Ascending aorta (tissue), 2 donors: Measurements from ENCODE around the gene PLS3. TPM values are rescaled to one million over a fixed set of nuclear protein-coding genes. Genes with fewer than 3 reads are reported as not detected.
"Not testable (repeated sequence)": the region's sequence is repeated elsewhere in the genome, so short reads cannot be mapped to it uniquely, and the experiment has no call there.

Source experiments
- DNase-seq, 2 donors: peaks; one replicate each; pipeline ENCODE4 v3.0.0-alpha.2; 2019; ENCODE audit warnings: low spot score in 2 of 2
- H3K27ac ChIP-seq, 2 donors: fragments of 200-600 bp; sonication (generic); one replicate each; pipeline ENCODE4 v1.5.1; 2016 to 2017; ENCODE audit warnings: mild to moderate bottlenecking in 1 of 2
- H3K27me3 ChIP-seq: fragments of 200-600 bp; sonication (generic); one replicate; pipeline ENCODE4 v1.5.1; 2017
- H3K36me3 ChIP-seq, 2 donors: fragments of 200-600 bp; sonication (generic); one replicate each; pipeline ENCODE4 v1.5.1; 2016
- H3K4me1 ChIP-seq, 2 donors: fragments of 200-600 bp; sonication (generic); one replicate each; pipeline ENCODE4 v1.5.1; 2016 to 2017; ENCODE audit warnings: mild to moderate bottlenecking in 1 of 2
- H3K4me3 ChIP-seq, 2 donors: fragments of 200-600 bp; sonication (generic); one replicate each; pipeline ENCODE4 v1.5.1; 2016 to 2017; ENCODE audit warnings: mild to moderate bottlenecking in 1 of 2
- H3K9me3 ChIP-seq, 2 donors: fragments of 200-600 bp; sonication (generic); one replicate each; pipeline ENCODE4 v1.5.1; 2016
- intact Hi-C: fragments of 100-400 bp; cut with DNase I; formaldehyde crosslinking; loops from one replicate; pipeline ENCODE4 v1.15.1; 2023
- total RNA-seq: library from RNA; depleted of rRNA; stranded (reverse); fragments of >200 nt; gene quantifications from one replicate; pipeline ENCODE4 v1.1.0, GENCODE V29; 2016
- TF ChIP-seq, protein P1 (sequence below), 3 experiments: fragments of 200-600 bp in 2 of 3; fragments of 450-650 bp in 1 of 3; sonication (generic) in 2 of 3; IDR thresholded peaks; one replicate each; pipeline ENCODE4 v1.5.1; 2016 to 2019; ENCODE audit warnings: antibody characterized with exemption in 3 of 3, mild to moderate bottlenecking in 1 of 3, moderate library complexity in 1 of 3

PLS3 gene
- total RNA-seq, 1 donor from 2014 or later = 155 TPM

DNA sequence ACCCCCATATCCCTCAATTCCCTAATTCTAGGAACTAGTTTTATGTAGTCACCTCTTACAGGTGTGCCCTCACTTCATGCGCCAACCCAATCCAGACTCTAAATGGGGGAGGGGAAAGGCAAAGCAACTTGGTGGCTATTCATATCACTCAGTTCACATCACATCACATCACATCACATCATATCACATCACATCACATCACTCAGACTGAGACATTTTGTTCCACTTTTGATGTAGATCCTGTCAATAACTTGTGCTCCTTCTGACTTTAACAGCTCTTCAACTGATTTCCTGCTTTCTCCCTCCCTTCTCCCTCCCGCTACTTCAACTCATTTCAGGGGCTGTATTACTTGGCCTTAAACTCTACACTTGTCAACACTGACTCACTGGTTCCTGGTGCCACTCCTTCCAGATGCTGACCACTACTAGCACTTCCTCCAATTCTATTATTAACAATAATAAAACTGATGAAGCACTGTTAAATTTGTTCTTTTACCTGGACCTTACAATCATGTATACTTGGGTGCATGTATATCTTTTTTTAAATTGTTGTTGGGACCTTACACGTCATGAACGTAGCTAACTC is 29.1 kb upstream of the PLS3 start:
- Histone ChIP-seq H3K9me3 (no peaks in the 10 kb centered on the region), H3K27ac (peak overlapping the region in 1 of 2 donors; percentile 13), H3K27me3 (no peaks in the 10 kb centered on the region), H3K4me1 (no peaks in the 10 kb centered on the region), H3K4me3 (no peak overlapping the region), H3K36me3 (no peaks in the 10 kb centered on the region)
- TF ChIP-seq, protein P1, sequence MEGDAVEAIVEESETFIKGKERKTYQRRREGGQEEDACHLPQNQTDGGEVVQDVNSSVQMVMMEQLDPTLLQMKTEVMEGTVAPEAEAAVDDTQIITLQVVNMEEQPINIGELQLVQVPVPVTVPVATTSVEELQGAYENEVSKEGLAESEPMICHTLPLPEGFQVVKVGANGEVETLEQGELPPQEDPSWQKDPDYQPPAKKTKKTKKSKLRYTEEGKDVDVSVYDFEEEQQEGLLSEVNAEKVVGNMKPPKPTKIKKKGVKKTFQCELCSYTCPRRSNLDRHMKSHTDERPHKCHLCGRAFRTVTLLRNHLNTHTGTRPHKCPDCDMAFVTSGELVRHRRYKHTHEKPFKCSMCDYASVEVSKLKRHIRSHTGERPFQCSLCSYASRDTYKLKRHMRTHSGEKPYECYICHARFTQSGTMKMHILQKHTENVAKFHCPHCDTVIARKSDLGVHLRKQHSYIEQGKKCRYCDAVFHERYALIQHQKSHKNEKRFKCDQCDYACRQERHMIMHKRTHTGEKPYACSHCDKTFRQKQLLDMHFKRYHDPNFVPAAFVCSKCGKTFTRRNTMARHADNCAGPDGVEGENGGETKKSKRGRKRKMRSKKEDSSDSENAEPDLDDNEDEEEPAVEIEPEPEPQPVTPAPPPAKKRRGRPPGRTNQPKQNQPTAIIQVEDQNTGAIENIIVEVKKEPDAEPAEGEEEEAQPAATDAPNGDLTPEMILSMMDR (IDR thresholded peaks at IDR 0.05) = no peak
- DNase-seq = no peak
- intact Hi-C loops = no loop called here

DNA sequence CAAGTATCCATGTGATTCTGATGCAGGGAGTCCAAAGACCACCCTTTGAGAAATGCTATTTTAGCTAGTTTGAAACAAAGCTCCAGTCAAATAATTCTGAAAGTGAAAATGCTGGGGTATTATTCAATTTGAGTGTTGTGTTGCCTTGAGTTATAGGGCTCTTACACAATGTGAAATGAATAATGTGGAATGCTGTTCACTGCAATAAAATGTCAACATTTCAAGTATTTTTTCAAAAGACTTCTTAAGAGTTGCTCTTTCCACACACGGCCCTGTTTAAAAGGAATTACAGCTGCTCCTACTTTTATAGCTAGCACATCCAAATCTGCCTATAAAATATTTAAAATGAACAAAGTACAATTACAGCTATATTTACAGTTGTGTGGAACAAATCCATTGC is 27.5 kb upstream of the PLS3 start:
- H3K27me3 ChIP-seq = no peaks in the 10 kb centered on the region
- H3K9me3 ChIP-seq = no peaks in the 10 kb centered on the region
- intact Hi-C loops = no loop called here
- no peak for DNase-seq
- H3K36me3 ChIP-seq = no peaks in the 10 kb centered on the region
- H3K4me1 ChIP-seq = no peaks in the 10 kb centered on the region
- TF ChIP-seq, protein P1 (IDR thresholded peaks at IDR 0.05) = no peak
- H3K4me3 ChIP-seq = no peak overlapping the region
- peak overlapping the region in 1 of 2 donors; percentile 9 for H3K27ac ChIP-seq

DNA sequence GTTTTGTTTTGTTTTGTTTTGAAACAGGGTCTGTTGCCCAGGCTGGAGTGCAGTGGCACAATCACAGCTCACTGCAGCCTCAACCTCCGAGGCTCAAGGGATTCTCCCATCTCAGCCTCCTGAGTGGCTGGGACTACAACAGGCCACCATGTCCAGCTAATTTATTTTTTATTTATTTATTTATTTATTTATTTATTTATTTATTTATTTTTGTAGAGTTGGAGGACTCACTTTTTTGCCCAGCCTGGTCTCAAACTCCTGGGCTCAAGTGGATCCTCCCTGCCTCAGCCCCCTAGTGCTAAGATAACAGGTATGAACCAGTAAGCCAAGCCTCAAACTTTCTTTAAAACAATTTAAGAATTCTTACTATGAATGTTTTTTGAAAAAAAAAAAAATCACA is 26.6 kb upstream of the PLS3 start:
- Histone ChIP-seq H3K4me1 (no peaks in the 10 kb centered on the region), H3K9me3 (no peaks in the 10 kb centered on the region), H3K27me3 (no peaks in the 10 kb centered on the region), H3K4me3 (no peak overlapping the region), H3K27ac (no peak overlapping the region), H3K36me3 (no peaks in the 10 kb centered on the region)
- no peak for DNase-seq
- TF ChIP-seq, protein P1 (IDR thresholded peaks at IDR 0.05) = no peak
- intact Hi-C loops = no loop called here

DNA sequence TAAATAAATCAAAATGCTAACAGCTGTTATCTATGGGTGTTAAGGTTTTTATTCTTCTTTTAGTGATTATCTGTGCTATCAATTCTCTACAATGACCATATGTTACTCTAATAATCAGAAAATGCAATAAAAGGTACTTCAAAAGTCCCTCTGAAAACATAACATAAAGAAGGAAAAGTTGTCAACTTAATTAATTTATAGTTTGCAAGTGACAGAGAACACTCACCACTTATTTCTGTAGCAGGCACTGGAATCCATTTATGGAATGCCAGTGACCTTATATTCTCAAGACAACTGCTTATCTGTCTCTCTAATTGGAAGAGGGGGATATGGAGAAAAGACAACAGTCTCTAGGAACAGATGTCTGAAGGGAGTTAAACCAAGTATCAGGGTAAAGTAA is 25.6 kb upstream of the PLS3 start:
- intact Hi-C loops = no loop called here
- H3K27me3 ChIP-seq = no peaks in the 10 kb centered on the region
- H3K4me1 ChIP-seq = no peaks in the 10 kb centered on the region
- no peaks in the 10 kb centered on the region for H3K9me3 ChIP-seq
- no peak overlapping the region for H3K4me3 ChIP-seq
- no peak overlapping the region for H3K27ac ChIP-seq
- TF ChIP-seq, protein P1 (IDR thresholded peaks at IDR 0.05) = no peak
- no peak for DNase-seq
- H3K36me3 ChIP-seq = no peaks in the 10 kb centered on the region

DNA sequence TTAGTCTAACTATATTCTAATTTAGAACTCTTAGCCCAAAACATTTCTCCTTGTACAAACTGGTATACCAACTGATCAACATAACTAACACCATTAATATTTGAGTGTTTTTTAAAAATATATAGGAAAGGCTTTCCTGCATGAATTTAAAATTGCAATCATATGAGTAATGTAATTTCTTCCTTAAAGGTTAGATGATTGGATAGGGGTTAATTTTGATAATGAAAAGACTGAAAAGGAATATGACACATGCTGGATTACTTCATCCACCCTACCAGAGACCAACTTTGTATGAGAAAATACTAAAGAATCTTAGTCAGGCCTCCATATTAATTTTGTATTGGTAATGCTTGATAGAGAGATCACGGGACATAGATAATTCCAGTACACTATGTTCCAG is 25.1 kb upstream of the PLS3 start:
- intact Hi-C loops = no loop called here
- TF ChIP-seq, protein P1 (IDR thresholded peaks at IDR 0.05) = no peak
- DNase-seq = no peak

DNA sequence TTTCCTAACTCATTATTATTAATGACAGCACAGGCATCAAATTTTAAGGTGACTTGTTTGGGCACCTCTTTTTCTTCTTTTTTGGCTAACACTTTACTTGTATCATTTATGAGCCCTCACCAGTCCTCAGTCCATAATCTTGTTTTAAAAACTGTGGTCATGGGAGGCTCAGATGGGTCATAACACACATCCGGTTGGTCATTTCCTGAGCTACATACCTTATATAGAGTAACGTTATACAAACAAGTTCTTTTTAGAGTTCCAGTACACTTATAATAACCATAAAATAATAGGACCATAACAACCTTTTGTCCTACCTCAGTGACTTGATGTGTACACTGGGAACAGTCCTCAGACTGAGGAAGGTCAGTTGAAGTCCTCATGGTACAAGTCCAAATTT is 21.1 kb upstream of the PLS3 start:
- intact Hi-C loops = no loop called here
- Histone ChIP-seq H3K27me3 (no peaks in the 10 kb centered on the region), H3K9me3 (no peaks in the 10 kb centered on the region)

More for the DNA sequence above, 25.1 kb upstream of the PLS3 start:
- no peak overlapping the region for H3K27ac ChIP-seq
- no peaks in the 10 kb centered on the region for H3K4me1 ChIP-seq
- no peak overlapping the region for H3K4me3 ChIP-seq
- no peaks in the 10 kb centered on the region for H3K36me3 ChIP-seq
- no peaks in the 10 kb centered on the region for H3K27me3 ChIP-seq
- H3K9me3 ChIP-seq = no peaks in the 10 kb centered on the region

DNA sequence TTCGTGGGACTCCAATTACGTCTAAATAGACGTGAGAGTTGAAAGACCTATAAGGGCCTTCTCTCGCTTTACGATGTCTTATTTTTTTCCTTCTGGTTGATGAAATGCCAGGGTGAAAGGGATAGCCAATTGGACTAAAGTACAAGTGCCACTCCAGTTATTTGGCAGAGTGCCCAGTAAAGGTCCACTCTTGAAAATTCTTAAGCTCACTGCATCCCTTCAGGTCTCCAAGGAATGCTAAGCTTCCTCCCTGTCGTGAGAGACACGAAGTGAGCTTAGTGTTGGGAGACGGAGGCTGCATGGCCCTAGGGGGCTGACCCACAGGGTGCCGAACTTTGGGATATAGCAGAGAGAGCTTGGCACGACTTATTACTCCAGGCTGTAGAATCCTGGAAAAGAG is 19.9 kb upstream of the PLS3 start:
- H3K36me3 ChIP-seq, H3K27ac ChIP-seq, H3K27me3 ChIP-seq, intact Hi-C loops, H3K4me3 ChIP-seq, H3K9me3 ChIP-seq, H3K4me1 ChIP-seq, DNase-seq: not testable (repeated sequence)

More for the DNA sequence above, 21.1 kb upstream of the PLS3 start:
- TF ChIP-seq, protein P1 (IDR thresholded peaks at IDR 0.05) = no peak
- Histone ChIP-seq H3K4me3 (no peak overlapping the region), H3K4me1 (no peaks in the 10 kb centered on the region), H3K36me3 (no peaks in the 10 kb centered on the region), H3K27ac (no peak overlapping the region)
- no peak for DNase-seq
